Spleen (tissue), 7 donors: ENCODE results near the gene CDX2.

Experiments used
- CTCF ChIP-seq, 11 experiments: fragments of 200-600 bp in 7 of 11; fragments of 450-650 bp in 4 of 11; sonication (generic) in 4 of 11; IDR thresholded peaks in 8 of 11; conservative IDR thresholded peaks in 3 of 11; 1 replicate in 7 of 11; 2 replicates in 4 of 11; pipeline versions ENCODE4 v1.4.0 to v1.8.0; 2016 to 2021; ENCODE audit warnings: antibody characterized with exemption in 11 of 11, inconsistent platforms in 4 of 11, mild to moderate bottlenecking in 1 of 11
- POLR2AphosphoS5 ChIP-seq, 3 donors: sonication (generic); formaldehyde crosslinking; IDR thresholded peaks; one replicate each; pipeline ENCODE4 v1.5.1; 2017; ENCODE audit warnings: antibody characterized with exemption in 3 of 3
- donor health status: DM: no; HTN: no; CAD: no; lungs with moderate emphysema.
- donor health status: DM: no; HTN: no; CAD: no.
- donor health status: DM: no; HTN: no; CAD: no.

GRCh38 chr13:27962982-27963381 is 6.1 kb downstream of the CDX2 start:
- TF ChIP-seq CTCF (IDR thresholded peaks at IDR 0.05 in 8 of 11, conservative IDR thresholded peaks at IDR 0.05 in 3 of 11) (no peak), POLR2AphosphoS5 (IDR thresholded peaks at IDR 0.05) (no peak)
